Testis (tissue), 2 donors: ENCODE data around the gene GRAMD1C.

Experiments used
- POLR2A ChIP-seq: fragments of 450-650 bp; IDR thresholded peaks from one replicate; pipeline ENCODE4 v1.6.1; 2017; ENCODE audit warnings: antibody characterized with exemption, mild to moderate bottlenecking, moderate library complexity
- TF ChIP-seq, protein P1 (sequence below), 3 experiments: fragments of 450-650 bp in 2 of 3; fragments of 200-600 bp in 1 of 3; sonication (generic) in 1 of 3; IDR thresholded peaks; one replicate each; pipeline ENCODE4 v1.5.1; 2016 to 2019; ENCODE audit warnings: antibody characterized with exemption in 3 of 3, mild to moderate bottlenecking in 2 of 3, moderate library complexity in 1 of 3

- TF ChIP-seq, protein P1, sequence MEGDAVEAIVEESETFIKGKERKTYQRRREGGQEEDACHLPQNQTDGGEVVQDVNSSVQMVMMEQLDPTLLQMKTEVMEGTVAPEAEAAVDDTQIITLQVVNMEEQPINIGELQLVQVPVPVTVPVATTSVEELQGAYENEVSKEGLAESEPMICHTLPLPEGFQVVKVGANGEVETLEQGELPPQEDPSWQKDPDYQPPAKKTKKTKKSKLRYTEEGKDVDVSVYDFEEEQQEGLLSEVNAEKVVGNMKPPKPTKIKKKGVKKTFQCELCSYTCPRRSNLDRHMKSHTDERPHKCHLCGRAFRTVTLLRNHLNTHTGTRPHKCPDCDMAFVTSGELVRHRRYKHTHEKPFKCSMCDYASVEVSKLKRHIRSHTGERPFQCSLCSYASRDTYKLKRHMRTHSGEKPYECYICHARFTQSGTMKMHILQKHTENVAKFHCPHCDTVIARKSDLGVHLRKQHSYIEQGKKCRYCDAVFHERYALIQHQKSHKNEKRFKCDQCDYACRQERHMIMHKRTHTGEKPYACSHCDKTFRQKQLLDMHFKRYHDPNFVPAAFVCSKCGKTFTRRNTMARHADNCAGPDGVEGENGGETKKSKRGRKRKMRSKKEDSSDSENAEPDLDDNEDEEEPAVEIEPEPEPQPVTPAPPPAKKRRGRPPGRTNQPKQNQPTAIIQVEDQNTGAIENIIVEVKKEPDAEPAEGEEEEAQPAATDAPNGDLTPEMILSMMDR (IDR thresholded peaks at IDR 0.05), result no peak
- TF ChIP-seq POLR2A, result no peak
These were observed 139.2 kb downstream of the GRAMD1C start for GRCh38 chr3:113977822-113978221.
